NCI-H524 (cell line): ENCODE measurements around the gene OLFML2A.

Source experiments
- DNase-seq, 2 experiments: peaks; one replicate each; lab custom pipeline; 2025; lab: John Stamatoyannopoulos, UW

OLFML2A gene

GRCh38 chr9:124854161-124854560 is 77.2 kb downstream of the OLFML2A start:
- DNase-seq, result no peak

GRCh38 chr9:124854822-124855221 is 77.9 kb downstream of the OLFML2A start:
- no peak for DNase-seq

- no peak for DNase-seq
Observed at GRCh38 chr9:124855566-124855943, 78.6 kb downstream of the OLFML2A start.

- peak; percentile 32 to 73 for DNase-seq
Observed at GRCh38 chr9:124855944-124856765, 79.2 kb downstream of the OLFML2A start.

- DNase-seq, result no peak
Observed at GRCh38 chr9:124857533-124858162, 80.7 kb downstream of the OLFML2A start.

GRCh38 chr9:124858330-124859046 is 81.6 kb downstream of the OLFML2A start:
- DNase-seq, result no peak

GRCh38 chr9:124859803-124860581 is 83.1 kb downstream of the OLFML2A start:
- no peak for DNase-seq

- no peak for DNase-seq
Observed at GRCh38 chr9:124860582-124861341, 83.8 kb downstream of the OLFML2A start.

- DNase-seq, result peak; percentile 90 to 95
Observed at GRCh38 chr9:124861342-124862229, 84.7 kb downstream of the OLFML2A start, which contains the start of the genes ARPC5L and RPL35. Gene ARPC5L (plus strand): TSS chr9:124862130. CDS start chr9:124869291, 7,161 bp downstream. Gene RPL35 (minus strand): TSS chr9:124861957. CDS start chr9:124861912, 45 bp downstream.

- no peak for DNase-seq
Observed at GRCh38 chr9:124863371-124863871, 86.5 kb downstream of the OLFML2A start.
